NCI-H446 (cell line): ENCODE data around the gene RAPGEF4.

ENCODE experiments used
- DNase-seq, 2 experiments: peaks; one replicate each; lab custom pipeline; 2025; lab: John Stamatoyannopoulos, UW

Gene RAPGEF4

GRCh38 chr2:173094731-173095130 lies 359.1 kb downstream of the RAPGEF4 start:
- DNase-seq, result no peak

- DNase-seq, result no peak
Observed at GRCh38 chr2:173095356-173095755, 359.7 kb downstream of the RAPGEF4 start.

- DNase-seq, result no peak
Observed at GRCh38 chr2:173099271-173099670, 363.6 kb downstream of the RAPGEF4 start.

- DNase-seq, result no peak
Observed at GRCh38 chr2:173099804-173100203, 364.2 kb downstream of the RAPGEF4 start.

- DNase-seq, result no peak
Observed at GRCh38 chr2:173101687-173102086, 366.0 kb downstream of the RAPGEF4 start.
